Activated naive CD8-positive, alpha-beta T cell (primary cell): ENCODE data around the gene TFPT.

Experiments used
- H3K27ac Mint-ChIP-seq: one replicate; pipeline ENCODE4 v1.8.0; 2021; ENCODE audit warnings: mixed read lengths
- H3K27me3 Mint-ChIP-seq: one replicate; pipeline ENCODE4 v1.8.0; 2021; ENCODE audit warnings: mixed read lengths
- H3K36me3 Mint-ChIP-seq: one replicate; pipeline ENCODE4 v1.8.0; 2021; ENCODE audit warnings: mixed read lengths
- H3K4me1 Mint-ChIP-seq: one replicate; pipeline ENCODE4 v1.8.0; 2021; ENCODE audit warnings: low read depth, mixed read lengths
- H3K4me3 Mint-ChIP-seq: one replicate; pipeline ENCODE4 v1.8.0; 2021; ENCODE audit warnings: mild to moderate bottlenecking, mixed read lengths
- H3K9me3 Mint-ChIP-seq: one replicate; pipeline ENCODE4 v1.8.0; 2021; ENCODE audit warnings: low read depth, mixed read lengths

The TFPT gene

DNA sequence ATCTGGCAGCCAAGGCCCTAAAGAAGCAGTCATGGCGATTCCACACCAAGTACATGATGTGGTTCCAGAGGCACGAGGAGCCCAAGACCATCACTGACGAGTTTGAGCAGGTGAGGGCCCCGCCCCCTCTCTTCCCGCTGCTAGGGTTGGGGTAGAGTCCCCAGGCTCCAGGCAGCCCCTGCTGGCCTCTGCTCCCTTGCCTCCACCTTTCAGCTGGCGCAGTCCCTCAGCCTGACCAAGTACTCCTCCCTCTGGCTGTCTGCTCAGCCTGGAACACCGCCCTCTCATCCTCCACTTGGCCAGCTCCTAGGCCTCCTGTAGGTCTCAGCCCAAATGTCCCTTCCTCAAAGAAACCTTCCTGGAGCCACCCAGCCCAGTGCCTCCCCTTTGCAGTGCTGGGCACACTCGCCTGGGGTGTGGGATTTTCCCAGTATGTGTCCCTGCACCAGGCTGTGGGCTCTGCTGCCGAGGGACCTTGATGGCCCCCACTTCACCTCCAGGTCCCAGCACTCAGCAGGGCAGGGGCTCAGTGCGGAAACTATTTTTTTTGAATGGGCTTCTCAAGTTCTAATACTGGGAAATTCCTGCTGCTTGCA, 38.4 kb upstream of the TFPT start:
- H3K9me3 Mint-ChIP-seq = no peaks in the 10 kb centered on the region
- H3K36me3 Mint-ChIP-seq = peaks cover 7% of the 10 kb centered on the region
- peak overlapping the region; percentile 82 for H3K27ac Mint-ChIP-seq
- H3K4me1 Mint-ChIP-seq = peaks cover 47% of the 10 kb centered on the region
- H3K27me3 Mint-ChIP-seq = no peaks in the 10 kb centered on the region
- H3K4me3 Mint-ChIP-seq = peak overlapping the region; percentile 33

DNA sequence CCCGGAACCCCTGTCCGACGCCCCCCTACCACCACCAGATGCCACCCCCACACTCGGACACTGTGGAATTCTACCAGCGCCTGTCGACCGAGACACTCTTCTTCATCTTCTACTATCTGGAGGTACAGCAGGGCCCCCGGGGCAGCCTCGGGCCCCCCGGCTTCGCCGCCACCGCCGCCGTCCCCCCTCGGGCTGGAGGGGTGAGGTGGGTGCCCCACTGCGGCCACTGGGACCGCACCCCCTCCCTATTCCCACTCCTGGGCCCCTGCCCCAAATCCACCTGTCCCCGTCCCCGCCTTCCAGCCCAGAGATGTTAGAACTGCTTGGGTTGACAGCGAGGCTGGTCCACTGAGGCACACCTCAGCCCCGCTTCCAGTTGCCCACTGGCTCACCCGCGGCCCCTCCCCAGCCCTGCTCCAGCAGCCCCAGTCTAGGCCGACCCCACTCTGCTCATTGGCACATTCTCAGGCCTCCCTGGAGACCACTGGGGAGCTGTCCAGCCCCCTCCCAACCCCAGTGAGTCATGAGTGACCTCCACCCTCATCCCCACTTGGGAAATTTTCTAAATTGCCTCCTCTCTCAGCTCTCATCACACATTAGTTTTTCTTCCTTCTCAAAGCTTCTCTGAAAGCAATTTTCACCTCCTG, 37.5 kb upstream of the TFPT start:
- H3K27me3 Mint-ChIP-seq = no peaks in the 10 kb centered on the region
- peaks cover 39% of the 10 kb centered on the region for H3K4me1 Mint-ChIP-seq
- no peaks in the 10 kb centered on the region for H3K9me3 Mint-ChIP-seq
- peaks cover 7% of the 10 kb centered on the region for H3K36me3 Mint-ChIP-seq
- H3K27ac Mint-ChIP-seq = peak overlapping the region; percentile 47
- no peak overlapping the region for H3K4me3 Mint-ChIP-seq

DNA sequence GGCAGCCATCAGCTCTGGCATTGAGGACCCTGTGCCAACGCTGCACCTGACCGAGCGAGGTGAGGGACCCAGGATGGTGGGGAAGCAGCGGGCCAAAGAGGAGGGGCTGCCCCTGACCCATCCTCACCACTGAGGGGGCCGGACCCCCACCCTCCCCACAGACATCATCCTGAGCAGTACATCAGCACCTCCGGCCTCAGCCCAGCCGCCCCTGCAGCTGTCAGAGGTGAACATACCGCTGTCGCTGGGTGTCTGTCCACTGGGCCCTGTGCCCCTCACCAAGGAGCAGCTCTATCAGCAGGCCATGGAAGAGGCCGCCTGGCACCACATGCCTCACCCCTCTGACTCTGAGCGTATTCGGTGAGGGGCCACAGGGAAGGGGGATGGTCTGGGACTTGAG, 36.8 kb upstream of the TFPT start:
- no peak overlapping the region for H3K27ac Mint-ChIP-seq
- no peaks in the 10 kb centered on the region for H3K9me3 Mint-ChIP-seq
- no peaks in the 10 kb centered on the region for H3K27me3 Mint-ChIP-seq
- peaks cover 7% of the 10 kb centered on the region for H3K36me3 Mint-ChIP-seq
- H3K4me3 Mint-ChIP-seq = no peak overlapping the region
- H3K4me1 Mint-ChIP-seq = peaks cover 38% of the 10 kb centered on the region

DNA sequence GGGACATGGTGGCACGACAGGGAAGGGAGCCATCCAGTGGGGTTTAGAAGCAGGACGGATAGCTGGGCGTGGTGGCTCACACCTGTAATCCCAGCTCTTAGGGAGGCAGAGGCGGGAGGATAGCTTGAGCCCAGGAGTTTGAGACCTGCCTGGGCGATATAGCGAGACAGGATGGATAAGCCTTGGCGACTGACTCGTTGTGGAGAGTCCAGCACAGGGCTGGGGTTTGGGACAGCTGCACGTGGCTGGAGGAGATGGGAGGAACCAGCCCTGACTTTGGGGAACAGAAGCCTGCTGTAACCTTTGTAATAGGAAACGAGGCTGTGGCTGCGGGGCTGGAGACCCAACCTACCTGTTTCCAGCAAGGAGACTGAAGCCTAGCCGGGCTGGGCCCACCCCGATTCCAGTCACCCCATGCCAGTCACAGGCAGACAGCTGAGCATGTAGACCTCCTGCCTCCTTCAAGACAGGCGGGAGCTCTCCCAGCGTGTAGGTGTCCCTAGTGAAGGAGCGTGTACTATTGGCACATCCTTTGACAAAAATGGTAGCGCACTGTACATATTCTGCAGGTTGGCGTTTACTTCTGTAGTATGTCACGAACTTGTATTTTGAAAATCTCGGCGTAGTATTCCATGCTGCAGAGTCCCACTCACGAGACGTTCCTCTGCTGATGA, 36.0 kb upstream of the TFPT start:
- H3K4me1 Mint-ChIP-seq = peaks cover 32% of the 10 kb centered on the region
- peaks cover 9% of the 10 kb centered on the region for H3K36me3 Mint-ChIP-seq
- peak overlapping the region; percentile 75 for H3K27ac Mint-ChIP-seq
- H3K4me3 Mint-ChIP-seq = no peak overlapping the region
- no peaks in the 10 kb centered on the region for H3K9me3 Mint-ChIP-seq
- H3K27me3 Mint-ChIP-seq = no peaks in the 10 kb centered on the region

DNA sequence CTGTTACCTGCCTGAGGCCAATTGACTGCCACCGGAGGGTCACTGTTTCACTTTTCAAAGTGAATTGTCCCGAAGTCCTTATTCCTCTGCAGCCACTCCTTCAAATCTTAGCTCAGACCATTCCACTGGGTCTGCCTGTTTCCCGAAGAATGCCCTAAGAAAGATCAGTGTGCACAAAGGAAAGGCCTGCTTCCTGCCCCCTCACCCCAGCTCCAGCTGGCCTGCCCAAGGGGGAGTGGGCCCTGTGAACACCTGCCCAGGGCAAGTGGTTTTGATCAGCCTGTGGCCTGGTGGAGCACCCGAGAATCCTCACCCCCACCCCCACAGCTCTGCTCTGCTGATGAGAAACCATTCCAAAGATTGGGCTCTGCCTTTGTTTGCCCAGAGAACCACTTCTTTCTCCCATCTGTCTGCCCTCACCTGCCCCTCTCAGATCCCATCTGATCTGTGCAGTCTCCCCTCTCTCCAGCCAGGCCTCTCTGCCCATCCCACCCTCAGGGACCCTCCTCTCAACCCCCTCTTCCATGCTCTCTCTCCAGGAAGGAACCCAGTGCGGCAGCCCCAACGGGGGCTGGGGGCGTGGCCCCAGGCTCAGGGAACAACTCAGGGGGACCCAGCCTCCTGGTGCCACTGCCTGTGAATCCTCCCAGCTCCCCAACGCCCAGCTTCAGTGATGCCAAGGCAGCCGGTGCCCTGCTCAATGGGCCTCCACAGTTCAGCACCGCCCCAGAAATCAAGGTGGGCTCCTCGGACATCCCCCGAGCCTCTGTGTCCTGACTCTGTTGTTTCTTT, 33.8 kb upstream of the TFPT start:
- H3K27me3 Mint-ChIP-seq = no peaks in the 10 kb centered on the region
- no peak overlapping the region for H3K27ac Mint-ChIP-seq
- H3K4me1 Mint-ChIP-seq = peaks cover 18% of the 10 kb centered on the region
- no peaks in the 10 kb centered on the region for H3K9me3 Mint-ChIP-seq
- no peak overlapping the region for H3K4me3 Mint-ChIP-seq
- peaks cover 3% of the 10 kb centered on the region for H3K36me3 Mint-ChIP-seq

DNA sequence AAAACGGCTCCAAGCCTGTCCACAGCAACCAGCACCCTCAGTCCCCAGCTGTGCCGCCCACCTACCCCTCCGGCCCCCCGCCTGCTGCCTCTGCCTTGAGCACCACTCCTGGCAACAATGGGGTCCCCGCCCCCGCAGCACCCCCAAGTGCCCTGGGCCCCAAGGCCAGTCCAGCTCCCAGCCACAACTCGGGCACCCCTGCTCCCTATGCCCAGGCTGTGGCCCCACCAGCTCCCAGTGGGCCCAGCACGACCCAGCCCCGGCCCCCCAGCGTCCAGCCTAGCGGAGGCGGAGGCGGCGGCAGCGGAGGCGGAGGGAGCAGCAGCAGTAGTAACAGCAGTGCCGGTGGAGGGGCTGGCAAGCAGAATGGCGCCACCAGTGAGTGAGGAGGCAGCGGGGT, 32.7 kb upstream of the TFPT start:
- peaks cover 11% of the 10 kb centered on the region for H3K4me1 Mint-ChIP-seq
- H3K4me3 Mint-ChIP-seq = no peak overlapping the region
- no peaks in the 10 kb centered on the region for H3K27me3 Mint-ChIP-seq
- no peaks in the 10 kb centered on the region for H3K9me3 Mint-ChIP-seq
- no peak overlapping the region for H3K27ac Mint-ChIP-seq
- H3K36me3 Mint-ChIP-seq = peaks cover 3% of the 10 kb centered on the region

DNA sequence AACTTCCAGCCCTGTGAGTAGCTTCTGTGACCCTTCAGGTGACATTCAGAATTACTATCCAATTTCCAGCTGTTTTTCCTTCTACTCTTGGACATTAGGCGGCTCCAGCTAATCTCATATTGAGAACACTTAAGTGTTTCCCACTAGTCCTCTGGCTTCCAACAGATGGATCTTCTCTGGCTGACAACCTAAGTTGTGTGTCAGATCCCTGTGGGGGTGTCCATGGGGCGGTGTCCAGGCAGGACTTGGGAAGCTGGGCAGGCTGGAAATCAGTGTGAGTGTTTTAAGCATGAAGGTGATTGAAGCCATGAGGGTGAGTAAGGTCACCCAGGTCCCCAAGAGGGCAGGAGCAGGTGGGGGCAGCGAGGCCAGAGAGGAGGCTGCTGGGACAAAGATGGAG, 32.2 kb upstream of the TFPT start:
- Mint-ChIP-seq H3K27me3 (no peaks in the 10 kb centered on the region), H3K9me3 (no peaks in the 10 kb centered on the region), H3K36me3 (peaks cover 3% of the 10 kb centered on the region), H3K4me1 (peaks cover 10% of the 10 kb centered on the region), H3K4me3 (no peak overlapping the region), H3K27ac (no peak overlapping the region)

DNA sequence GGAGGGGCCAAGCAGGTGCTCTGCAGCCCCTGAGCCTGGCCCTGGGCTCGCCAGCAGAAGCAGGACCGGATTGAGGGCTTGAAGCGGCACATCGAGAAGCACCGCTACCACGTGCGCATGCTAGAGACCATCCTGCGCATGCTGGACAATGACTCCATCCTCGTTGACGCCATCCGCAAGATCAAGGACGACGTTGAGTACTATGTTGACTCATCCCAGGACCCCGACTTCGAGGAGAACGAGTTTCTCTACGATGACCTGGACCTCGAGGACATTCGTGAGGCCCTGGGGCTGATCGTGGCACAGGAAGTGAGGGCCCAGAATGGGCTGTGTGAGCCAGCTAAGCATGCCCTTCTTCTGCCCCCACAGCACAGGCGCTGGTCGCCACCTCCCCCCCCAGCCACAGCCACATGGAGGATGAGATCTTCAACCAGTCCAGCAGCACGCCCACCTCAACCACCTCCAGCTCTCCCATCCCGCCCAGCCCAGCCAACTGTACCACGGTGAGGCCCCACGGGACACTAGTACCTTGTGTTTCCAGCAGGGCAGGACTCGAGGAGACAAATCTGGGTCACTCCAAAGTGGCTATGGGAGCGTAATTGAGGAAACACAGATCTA, 30.2 kb upstream of the TFPT start:
- H3K27ac Mint-ChIP-seq = no peak overlapping the region
- peaks cover 18% of the 10 kb centered on the region for H3K4me1 Mint-ChIP-seq
- no peaks in the 10 kb centered on the region for H3K9me3 Mint-ChIP-seq
- H3K4me3 Mint-ChIP-seq = no peak overlapping the region
- peaks cover 3% of the 10 kb centered on the region for H3K36me3 Mint-ChIP-seq
- no peaks in the 10 kb centered on the region for H3K27me3 Mint-ChIP-seq

DNA sequence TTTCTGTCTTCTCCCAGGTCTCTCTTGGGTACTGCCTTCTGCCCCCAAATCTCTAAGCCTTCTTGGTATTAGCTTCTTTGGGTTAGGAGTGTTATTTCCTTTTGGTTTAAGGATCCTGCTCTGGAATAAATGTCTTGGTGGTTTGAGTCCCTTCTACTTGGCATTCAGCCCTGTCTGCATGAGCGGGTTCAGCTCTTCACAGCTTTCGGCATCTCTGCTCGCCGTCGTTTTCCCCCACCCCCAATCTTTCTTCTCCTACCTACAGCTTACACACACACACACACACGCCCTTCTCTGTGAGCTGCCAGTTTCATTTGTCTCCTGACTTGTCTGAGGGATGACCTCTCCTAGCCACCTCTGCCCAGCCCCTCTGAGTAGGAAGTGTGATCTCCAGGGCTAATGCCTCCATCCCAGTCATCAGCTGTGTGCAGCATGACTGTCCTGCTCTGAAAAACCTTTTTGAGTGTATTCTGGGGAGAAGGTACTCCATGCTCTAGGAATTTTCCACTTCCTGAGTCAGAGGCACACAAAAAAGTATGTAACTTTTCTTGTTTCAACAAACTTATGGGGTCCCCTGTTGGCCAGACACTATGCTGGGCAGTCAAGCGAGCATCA, 26.8 kb upstream of the TFPT start:
- no peaks in the 10 kb centered on the region for H3K9me3 Mint-ChIP-seq
- no peak overlapping the region for H3K4me3 Mint-ChIP-seq
- H3K36me3 Mint-ChIP-seq = peaks cover 3% of the 10 kb centered on the region
- no peak overlapping the region for H3K27ac Mint-ChIP-seq
- no peaks in the 10 kb centered on the region for H3K27me3 Mint-ChIP-seq
- H3K4me1 Mint-ChIP-seq = peaks cover 32% of the 10 kb centered on the region

DNA sequence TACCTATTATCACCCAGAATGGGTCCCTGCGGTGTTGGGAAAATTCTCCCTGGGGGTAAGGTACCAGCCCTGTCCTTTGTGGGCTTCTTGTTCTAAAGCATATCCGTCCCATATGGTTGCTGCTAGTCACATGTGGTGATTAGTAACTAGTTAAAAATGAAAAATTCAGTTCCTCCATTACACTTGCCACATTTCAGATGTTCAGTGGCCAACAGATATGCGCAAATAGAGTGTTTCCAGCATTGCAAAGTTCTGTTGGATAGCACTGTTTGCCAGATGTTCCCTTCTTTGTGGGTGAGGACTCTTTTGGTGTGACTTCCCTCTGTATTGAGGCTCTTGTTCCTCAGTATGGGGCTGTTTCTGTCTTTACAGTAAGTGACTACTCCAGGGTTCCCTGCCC, 25.9 kb upstream of the TFPT start:
- H3K27ac Mint-ChIP-seq = peak overlapping the region; percentile 61
- no peaks in the 10 kb centered on the region for H3K9me3 Mint-ChIP-seq
- no peaks in the 10 kb centered on the region for H3K27me3 Mint-ChIP-seq
- peaks cover 38% of the 10 kb centered on the region for H3K4me1 Mint-ChIP-seq
- no peak overlapping the region for H3K4me3 Mint-ChIP-seq
- H3K36me3 Mint-ChIP-seq = no peaks in the 10 kb centered on the region

DNA sequence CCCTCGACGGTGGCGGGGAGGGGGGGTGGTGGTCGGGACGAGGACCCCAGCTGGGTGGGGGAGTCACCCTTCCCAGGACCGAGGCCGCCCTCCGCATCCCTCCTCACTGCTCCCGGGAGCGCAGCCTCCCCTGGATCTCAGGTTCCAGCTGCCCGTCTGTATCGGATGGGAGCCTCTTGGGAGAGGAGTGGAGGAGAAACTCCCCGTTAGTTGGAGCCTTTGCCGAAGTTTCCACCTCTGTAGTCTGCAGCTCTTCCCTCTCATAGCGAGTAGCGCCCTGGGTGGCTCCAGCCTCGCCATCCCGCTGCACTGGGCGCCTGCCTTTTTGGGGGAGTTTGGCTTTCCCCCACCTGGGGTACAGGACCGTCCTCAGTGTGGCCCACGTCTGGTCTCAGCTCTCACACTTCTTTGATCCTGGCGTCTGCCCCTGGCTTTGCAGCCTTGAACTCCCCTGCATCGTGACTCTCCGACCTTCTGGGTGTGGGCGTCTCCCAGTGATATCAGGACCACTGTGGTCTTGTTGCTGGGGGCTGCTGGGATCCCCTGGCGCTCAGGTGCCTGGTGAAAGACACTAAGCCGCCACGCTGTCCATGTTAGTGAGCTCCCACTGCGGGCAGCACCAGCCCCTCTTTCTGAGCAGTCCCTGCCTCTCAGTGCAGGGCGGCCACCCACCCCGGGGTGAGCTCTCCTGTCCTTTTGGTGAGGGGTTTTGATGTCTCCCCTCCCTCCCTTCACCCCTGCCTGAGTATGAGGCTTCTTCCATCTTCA, 23.2 kb upstream of the TFPT start:
- peaks cover 45% of the 10 kb centered on the region for H3K4me1 Mint-ChIP-seq
- no peaks in the 10 kb centered on the region for H3K27me3 Mint-ChIP-seq
- no peaks in the 10 kb centered on the region for H3K36me3 Mint-ChIP-seq
- H3K4me3 Mint-ChIP-seq = peak overlapping the region; percentile 94
- no peaks in the 10 kb centered on the region for H3K9me3 Mint-ChIP-seq
- H3K27ac Mint-ChIP-seq = peak overlapping the region; percentile 96

DNA sequence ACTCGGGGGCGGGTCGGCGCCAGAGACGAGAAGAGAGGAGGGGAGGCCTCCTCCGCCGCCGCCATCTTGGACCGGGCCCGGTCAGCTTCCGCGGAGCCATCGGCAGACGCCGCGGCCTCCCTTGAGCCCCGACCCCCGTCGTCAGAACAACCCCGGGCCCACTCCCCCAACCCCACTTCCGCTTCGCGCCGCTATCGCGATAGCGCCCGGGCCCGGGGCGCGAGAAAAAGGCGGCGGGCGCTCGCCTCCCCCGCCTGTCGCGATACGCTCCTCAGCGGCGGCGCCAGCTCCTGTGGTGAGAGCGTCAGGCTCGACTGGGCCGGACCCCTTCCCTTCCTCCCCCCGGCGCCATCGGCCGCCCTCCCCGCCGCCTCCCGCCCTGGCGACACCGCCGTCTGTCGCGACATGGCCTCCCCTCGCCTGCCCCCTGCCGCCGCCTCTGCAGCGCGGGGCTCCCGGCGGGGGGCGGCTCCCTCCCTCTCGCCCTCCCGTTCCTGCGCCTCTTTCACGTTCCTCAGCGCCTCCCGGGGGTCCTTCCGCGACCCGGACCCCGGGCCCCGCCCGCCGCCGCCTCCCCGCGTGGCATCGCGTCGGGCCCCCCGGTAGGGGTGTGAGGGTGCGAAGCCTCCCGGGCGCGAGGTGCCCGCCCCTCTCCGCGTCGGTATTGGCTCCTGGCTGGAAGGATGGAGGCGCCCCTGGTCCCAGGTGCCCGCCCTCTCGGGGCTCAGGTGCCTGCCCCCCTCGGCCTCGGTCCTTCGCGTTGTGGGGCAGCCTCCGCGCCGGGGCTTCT, 22.4 kb upstream of the TFPT start, which contains the start of gene CNOT3:
CNOT3 (plus strand) TSS at position 64 of the 790 bp plus-strand sequence. CDS start 5,217 bp downstream, outside the sequence.
- H3K27ac Mint-ChIP-seq = peak within 1 kb of the TSS; percentile 96
- H3K4me1 Mint-ChIP-seq = peaks cover 45% of the 10 kb centered on the region
- no peaks in the 10 kb centered on the region for H3K9me3 Mint-ChIP-seq
- no peaks in the 10 kb centered on the region for H3K36me3 Mint-ChIP-seq
- peak within 1 kb of the TSS; percentile 94 for H3K4me3 Mint-ChIP-seq
- H3K27me3 Mint-ChIP-seq = no peaks in the 10 kb centered on the region
